Hippocampal formation (tissue), 2 donors: ENCODE data around the gene CCDC124.

Experiments
- DNase-seq, 2 donors: peaks; one replicate each; lab custom pipeline; 2025; lab: John Stamatoyannopoulos, UW

The CCDC124 gene

DNA sequence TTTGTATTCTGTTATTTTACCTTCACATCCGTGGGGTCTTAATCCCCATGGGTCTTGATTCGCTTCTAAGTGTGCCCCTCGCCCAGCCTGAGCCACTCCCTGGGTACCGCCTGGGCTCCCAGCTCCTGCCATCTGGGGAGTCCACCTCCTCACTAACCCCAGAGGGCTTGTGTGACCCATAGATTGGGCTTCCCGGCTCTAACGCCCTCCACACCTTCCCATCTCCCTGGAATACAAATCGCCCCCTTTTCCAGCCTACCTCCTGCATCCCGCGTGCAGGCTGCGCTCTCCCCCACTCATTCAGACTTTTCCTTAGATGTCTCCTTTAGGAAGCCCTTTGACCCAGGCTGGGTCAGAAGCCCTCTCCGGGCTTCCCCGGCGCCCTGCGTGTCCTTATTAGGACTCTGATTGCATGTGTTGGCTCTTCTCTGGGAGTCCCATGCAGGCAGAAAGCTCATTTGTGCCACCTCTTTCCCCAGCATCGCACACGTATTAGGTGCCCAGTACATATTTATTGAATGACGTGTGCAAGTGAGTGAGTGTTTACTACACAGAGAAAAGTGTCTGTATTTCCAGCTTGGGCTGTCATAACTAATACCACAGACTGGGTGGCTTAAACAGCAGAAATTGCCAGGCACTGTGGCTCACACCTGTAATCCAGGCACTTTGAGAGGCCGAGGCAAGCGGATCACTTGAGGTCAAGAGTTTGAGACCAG is 757 bp downstream of the CCDC124 start:
- no peak for DNase-seq

DNA sequence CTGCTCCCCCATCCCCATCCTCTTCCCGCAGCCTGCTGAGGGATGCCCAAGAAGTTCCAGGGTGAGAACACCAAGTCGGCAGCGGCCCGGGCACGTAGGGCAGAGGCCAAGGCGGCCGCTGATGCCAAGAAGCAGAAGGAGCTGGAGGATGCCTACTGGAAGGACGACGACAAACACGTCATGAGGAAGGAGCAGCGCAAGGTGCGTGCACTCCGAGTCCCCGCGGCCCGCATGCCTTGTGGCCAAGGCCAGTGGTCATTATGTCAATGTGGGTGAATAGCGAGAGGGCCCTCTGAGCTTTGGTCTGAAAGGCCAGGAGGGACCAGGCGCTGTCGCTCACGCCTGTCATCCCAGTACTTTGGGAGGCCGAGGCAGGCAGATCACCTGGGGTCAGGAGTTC is 3.6 kb downstream of the CCDC124 start:
- DNase-seq = no peak

DNA sequence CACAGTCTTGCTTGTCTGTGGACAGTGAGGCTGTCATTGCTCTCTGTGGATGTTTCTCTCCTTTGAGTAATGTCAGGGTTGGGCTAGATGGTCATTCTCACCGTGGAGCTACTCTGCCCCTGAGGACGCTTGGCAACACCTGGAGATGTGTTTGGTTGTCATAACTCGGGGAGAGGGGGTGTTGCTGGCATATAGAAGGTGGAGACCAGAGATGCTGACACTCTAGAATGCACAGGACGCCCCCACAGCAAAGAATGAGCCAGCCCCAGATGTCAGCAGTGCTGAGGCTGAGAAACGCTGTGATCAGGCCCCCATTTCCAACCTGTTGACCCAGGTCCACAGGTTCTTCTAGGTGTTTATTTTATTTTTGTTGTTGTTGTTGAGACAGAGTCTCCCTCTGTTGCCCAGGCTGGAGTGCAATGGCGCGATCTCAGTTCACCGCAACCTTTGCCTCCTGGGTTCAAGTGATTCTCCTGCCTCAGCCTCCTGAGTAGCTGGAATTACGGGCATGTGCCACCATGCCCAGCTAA is 4.6 kb downstream of the CCDC124 start:
- no peak for DNase-seq

DNA sequence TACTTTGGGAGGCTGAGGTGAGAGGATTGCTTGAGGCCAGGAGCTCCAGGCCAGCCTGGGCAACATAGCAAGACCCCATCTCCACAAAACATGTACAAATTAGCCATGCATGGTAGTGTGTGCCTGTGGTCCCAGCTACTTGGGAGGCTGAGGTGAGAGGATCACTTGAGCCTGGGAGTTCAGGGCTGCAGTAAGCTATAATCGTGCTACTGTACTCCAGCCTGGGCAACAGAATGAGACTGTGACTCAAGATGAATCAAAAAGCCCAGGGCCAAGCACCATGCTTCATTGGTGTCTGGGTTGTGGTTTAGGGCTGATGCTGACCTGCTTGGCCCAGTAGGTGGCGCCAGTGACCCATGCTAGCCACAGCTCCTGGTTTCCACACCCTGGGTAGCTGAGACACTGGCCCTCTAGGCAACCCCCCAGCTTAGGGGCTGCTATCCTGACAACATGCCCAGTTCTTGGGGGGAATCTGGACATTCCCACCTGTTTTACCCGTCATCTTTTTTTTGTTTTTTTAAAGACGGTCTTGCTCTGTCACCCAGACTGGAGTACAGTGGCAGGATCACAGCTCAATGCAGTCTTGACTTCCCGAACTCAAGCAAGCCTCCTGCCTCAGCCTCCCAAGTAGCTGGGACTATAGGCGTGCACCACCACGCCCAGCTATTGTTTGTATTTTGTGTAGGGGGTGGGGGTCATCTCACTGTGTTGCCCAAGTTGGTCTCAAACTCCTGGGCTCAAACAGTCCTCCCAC is 5.5 kb downstream of the CCDC124 start:
- peak; percentile 45 to 53 for DNase-seq

DNA sequence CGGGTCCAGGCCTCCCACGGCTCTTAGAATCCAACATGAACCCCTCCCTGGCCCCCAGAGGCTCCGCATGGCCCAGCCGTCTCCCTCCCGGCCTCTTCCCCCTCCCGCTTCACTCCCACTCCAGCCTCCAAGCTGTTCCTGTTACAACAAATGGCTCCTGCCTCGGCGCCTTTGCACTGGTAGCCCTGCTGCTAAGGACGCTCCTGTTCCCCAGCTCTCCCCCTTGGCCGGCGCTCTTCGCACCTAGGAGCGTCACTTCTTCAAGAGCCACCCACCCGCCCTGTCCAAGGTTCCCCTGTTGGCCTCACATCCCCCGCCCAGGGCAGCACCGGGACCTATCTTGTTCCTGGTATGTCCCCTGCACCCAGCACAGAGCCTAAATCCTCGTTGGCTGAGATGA is 9.4 kb downstream of the CCDC124 start:
- no peak for DNase-seq

DNA sequence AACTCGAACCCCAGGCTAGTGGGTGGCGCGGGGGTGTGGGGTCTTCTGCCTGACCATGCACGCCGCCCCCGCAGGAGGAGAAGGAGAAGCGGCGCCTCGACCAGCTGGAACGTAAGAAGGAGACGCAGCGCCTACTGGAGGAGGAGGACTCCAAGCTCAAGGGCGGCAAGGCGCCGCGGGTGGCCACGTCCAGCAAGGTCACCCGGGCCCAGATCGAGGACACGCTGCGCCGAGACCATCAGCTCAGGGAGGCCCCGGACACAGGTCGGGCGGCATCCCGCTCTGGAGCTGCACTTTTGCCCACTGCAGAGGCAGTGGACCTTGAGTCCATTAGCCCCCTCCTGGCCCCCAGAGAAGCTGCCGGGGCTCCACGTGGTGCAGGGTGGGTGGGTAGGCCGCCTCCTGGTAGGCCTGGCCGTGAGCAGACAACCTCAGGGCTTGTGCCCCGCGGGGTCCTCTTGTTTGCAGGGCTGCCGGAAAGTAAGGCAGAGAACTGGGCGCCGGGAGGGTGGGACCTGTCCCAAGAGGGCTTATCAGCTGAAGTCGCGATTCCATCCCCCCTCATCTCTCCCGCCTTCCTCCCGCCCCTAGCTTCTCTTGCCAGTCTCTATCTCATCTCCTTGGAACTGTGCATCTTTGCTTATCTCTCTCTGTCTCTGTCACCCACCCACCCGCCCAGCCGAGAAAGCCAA is 9.9 kb downstream of the CCDC124 start:
- DNase-seq = no peak

DNA sequence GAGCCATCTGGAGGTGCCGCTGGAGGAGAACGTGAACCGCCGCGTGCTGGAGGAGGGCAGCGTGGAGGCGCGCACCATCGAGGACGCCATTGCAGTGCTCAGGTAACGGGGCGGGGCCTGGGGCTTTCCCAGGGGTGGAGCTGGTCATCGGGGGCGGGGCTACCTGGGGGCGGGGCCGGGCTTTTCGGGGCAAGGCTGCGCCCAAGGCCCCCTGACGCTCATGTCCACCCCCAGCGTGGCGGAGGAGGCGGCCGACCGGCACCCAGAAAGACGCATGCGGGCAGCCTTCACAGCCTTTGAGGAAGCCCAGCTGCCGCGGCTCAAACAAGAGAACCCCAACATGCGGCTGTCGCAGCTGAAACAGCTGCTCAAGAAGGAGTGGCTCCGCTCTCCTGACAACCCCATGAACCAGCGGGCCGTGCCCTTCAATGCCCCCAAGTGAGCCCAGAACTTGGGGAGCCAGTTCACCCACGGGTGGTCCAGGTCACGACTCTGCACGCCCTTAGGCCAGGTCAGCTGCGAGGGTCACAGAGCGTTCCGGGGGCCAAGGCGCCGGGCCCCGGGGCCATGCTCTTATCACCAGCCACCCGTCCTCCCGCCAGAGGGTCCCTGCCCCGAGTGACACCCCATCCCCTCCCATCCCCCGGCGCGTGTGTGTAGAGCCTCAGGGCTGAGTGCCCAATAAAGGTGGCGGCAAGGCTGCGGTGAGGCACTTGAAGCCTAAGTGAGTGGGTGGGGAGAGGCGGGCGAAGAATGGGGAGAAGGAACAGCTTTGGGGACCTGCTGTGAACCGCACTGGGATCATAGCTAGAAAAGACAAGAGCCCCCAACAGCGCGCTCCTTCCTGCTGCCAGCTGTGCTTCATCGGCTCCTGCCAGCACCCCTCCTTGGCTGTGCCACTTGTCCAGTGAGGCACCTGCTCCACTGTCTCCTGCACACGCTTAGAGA is 10.7 kb downstream of the CCDC124 start:
- no peak for DNase-seq

DNA sequence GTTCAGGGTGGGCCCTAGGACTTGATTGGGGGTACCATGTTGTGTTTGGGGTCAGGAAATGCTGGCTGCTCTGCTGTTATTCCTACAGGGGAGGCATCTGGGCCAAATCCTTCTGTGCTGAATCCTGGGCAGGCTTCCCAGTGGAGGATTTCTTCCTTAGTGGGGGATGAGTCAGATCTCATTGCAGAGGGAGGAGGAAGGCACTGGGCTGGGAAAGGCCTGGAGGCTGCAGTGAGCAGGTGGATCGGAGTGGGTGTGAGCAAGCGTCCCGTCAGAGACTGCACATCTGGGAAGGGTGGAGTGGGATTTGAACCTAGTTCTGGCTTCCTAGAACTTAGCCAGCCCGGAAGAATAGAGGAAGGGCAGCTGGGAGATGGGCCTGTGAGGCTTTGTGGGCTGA is 11.5 kb downstream of the CCDC124 start:
- DNase-seq = no peak

DNA sequence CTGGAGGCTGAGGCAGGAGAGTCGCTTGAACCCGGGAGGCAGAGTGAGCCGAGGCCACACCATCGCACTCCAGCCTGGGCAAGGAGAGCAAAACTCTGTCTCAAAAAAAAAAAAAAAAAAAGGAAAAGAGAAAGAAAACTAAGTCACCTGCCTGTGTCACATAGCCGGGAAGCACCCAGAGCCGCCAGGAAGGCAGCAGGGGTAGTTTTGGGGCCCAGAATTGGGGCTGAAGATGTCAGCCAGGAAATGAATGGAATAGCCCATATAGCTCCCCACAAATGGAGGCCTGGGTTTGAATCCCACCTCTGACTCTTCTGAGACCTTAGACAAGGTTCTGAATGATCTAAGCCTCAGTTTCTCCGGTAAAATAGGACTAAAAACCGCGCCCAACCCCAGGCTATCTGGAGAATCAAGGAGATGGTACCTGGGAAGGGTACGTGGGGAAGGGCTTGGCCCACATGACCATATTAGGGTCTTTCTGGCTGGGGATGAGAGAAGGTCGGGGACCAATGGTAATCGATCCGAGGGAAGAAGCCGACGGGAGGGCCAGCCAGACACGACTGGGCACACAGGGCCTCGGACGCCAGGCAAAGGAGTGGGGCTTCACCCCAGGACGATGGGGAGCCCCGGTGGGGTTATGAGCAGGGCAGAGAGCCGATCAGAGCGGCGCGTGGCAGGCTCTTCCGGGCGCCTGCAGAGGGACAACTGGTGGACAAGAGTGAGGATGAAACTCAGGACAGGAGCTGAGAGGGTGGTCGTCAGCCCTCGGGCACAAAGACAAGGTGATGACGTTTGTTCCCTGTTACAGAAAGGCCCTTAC is 14.4 kb downstream of the CCDC124 start:
- DNase-seq = no peak

DNA sequence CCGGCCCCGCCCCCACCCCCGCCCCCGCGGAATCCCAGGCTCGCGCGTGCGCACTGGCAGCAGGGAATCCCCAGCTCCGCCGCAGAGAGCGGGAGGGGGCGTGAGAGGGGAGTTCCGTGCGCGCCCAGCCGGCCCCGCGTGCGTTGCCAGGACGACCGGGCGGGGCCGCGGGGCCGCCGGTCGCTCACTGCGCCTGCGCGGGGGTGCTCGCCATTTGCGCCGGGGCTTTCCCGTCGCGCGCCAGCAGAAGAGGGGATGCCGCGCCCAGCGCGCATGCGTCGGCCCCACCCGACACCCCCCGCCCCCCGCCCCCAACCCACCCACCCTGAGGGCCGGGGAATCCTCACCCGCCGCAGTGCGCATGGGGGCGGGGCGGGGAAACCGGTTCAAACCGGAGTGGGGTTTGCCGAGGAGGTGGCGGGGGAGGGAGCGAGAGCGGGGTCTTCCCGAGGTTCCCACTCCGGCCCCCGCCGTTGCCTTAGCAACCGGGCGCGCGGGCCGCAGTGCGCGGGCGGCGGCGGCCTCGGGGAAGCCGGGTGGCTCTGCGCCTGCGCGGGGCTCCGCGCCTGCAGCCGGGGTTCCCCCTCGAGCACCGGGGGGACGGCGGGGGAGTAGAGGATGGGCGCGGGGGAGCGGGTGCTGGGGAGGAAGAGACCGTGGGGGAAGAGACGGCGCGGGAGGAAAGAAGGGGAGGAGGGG is 15.1 kb downstream of the CCDC124 start:
- DNase-seq = peak; percentile 84 to 88

DNA sequence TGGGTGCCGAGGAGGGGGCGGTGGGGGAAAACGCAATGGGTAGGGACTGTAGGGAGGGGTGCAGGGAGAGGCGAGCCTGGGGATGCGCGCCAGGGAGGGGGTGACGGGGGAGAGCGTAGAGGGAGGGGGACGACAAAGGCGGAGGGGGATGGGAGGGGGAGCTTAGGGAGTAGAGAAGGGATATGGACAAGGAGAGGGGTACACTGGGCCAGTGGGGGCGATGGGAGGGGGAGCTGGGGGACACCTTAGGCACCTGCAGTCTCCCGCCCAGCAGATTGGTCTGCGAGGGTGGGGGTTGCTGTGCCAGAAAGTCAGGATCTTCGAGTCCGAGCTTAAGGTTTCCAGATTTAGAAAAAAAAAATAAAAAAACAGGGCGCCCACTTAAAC is 15.7 kb downstream of the CCDC124 start:
- DNase-seq = no peak

DNA sequence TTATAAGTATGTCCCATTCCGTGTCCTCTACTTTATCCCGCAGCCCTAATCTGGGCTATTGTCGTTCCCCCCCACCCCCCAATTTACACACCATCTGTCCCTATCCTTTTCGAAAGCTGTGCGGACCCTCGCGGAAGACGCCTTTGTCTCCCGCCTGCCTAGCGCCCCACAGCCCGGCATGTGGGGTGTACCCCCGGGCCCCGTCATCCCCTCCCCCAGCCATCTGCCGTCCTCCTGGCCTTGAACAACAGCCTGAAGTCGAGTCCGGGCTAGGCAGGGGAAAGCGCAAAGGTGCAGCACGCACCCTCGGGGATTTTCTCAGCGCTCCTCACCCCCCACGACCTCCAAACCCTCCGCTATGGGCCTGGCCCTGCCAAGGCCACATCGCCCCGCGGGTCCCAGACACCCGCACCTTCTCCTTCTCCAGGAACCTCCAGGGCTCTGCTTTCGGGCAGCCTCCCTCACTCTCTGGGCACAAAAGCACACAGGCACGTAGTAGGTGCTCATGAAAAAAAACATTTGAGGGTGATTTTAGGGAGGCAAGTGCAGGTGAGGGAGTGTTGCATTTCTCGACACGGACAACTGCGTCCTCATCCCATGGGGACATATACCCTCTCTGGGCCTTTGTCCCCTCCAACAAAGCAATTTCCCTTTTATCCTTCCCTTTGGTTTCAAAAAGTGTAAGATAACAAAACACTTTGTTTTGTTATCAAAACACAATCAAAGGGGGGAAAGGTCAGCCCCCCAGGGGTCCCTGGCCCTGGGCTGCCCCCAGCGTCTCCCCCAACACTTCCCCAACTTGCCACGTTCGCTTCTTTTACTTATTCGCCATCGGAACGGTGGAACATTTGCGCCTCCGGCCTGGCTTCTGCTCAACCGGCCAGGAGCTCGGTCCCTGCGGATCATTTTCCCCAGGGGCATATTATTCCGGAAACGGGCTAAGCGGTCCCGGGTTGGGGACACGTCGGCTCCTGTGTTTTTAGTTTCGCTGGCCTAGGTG is 16.4 kb downstream of the CCDC124 start:
- no peak for DNase-seq

DNA sequence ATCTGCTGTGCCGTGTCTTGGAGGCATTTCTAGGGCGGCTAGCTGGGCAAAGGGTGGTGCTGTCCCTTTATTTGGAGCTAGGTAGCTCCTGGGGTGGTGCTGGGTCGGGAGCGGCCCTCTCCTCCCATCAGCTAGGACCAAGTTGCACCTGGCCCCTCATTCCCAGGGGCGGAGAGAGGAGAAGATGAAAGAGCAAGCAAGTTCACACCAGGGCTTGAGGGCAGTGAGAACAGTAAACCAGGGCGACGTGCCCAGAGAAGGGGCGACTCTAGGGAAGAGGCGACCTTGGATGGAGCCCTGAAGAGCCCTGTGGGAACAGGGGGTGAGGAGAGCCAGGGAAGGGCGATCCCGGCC is 17.1 kb downstream of the CCDC124 start:
- DNase-seq = no peak

DNA sequence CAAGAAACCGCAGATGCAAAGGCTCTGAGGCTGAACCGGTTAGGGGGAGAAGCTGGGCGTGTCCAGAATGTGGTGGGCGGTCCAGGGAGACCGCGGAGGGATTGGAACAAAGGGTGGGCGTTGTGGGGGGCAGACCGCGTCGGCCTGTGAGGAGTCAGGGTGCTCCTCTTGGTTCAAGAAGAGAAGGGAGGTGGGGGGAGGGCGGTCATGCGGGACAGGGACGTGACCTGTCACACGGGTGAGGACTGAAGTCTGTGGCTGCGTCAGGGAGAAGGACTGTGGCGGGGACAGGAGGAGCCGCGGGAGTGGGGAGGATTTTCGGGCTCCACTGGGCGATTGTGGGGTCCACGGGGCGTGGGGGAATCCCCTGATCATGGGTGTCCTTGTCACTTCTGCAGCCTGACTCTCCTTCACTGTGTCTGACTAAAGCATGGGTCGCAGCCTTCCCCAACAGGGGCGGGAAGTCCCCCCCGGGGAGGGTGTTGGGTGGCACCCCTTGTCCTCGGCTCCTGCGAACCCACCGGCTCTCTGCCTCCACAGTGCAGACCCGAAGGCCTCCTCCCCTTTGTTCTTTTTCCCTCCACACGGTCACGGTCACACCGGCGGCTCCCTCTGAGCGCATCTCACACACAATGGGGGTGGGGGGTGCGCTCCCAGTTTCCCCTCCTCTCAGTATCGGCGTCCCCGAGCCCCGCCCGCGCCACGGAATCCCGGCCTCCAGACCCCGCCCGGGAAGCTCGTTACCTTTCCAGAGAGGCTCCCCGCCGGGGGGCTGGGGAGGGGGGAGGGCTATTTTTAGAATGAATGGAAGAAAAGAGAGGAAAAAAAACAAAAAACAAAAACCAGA is 17.7 kb downstream of the CCDC124 start:
- no peak for DNase-seq

DNA sequence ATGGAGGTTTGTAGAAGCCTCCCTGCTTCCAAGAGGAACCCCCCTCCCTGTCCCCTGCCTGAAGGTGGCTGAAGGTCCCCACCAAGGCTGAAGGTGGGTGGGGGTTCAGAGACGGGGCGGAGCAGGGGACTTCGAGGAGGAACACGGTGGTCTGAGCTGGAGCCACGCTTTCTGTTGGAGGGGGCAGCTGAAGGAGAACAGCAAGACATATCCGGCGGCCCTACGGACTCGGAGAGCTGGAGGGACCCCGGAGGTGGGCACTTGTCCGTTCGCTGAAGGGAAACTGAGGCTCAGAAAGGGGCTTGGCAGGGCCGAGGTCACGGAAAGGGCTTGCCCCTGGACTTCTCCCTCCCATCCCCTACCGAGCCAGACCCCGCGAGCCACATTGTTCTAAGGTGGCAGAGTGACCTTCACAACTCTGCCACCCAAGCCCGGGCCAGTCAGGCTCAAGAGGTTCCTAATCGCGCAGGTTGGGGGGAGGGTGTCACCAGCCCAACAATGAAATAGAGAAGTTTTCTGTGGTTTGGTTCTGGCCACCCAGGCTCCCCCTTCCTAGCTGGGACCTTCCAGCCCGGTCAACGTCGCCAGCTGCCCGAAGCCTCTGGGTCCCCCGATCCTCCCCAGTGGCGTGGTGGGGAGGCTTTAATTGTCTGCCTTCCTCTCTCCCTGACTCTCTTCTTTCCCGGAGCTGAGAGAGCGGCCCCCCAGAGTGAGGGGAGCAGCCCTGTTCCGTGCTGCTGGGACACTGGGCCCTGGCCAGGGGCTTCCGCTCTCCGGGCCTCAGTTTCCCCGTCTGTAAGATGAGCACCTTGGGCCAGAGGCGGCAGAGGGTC is 18.6 kb downstream of the CCDC124 start:
- DNase-seq = no peak

DNA sequence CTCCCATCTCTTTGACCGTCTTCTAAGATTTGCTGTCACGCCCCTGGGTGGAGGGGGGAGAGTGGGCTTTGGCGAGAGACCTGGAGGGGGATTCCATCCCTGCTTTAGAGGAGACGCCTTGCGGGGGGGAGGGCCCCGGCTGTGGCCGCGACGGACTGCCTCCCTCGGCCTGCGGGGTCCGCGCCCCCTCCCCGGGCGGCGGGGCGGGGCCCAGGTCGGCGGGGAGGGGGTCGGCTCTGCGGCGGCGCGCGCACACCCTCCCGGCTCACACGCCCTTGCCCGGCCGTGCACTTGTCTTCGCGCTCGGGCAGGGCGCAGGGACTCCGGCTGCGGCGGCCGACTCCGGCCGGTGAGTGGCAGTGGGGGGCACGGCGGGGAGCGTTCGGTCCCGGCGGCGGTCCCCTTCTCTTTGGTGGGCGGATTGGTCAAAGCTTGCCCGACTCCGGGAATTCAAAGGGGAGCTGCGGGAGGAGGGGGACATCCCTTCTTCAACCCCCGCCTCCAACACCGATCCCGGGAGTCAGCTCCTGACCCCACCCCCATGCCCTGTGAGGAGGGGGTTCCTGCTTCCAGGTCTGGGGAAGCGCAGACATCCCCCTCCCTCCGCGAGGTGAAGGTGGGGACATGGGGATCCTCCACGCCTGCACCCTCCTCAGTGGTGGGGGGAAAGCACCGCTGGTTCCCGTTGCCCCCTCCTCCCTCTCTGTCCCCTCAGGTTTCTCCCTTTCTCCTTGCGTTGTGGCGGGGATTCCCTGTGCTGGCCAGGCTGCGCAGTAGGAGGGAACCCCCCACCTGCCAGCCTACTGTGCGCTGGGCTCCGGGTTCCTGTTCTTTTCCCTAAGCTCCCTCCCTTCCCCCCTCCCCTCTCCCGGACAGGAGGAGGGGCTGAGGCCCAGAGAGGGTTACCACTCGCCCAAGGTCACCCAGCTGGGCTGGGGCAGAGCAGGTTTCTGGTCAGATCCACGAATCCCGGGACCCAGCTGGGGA is 19.5 kb downstream of the CCDC124 start:
- no peak for DNase-seq
